Measurements from ENCODE around the gene LPAR1. TPM values are rescaled to one million over a fixed set of nuclear protein-coding genes. Genes with fewer than 3 reads are reported as not detected.
A peak's percentile ranks its signal among the peaks of the same experiment; 100 is the strongest.

Gene LPAR1
- total and polyA plus RNA-seq, 10 of the 15 experiments (the other 5 are each of a cell fraction or from before 2014, with no cell fraction given), result 3.3 to 12.9 (median 8.4) TPM

GRCh38 chr9:110887276-110887675, 151.0 kb downstream of the LPAR1 start:
- POLR2A ChIA-PET, result no interaction called here
- ATAC-seq (no peak), DNase-seq (ENCODE audit: low read depth, low spot score) (no peak), FAIRE-seq (no peak)
- in situ Hi-C loops (cut with MboI), result no loop called here
- WGBS (ENCODE audit: insufficient coverage, insufficient replicate concordance, low lambda C conversion rate, missing lambda C conversion rate), result 51% methylated on average over 3 of the region's 3 CpGs
- Histone ChIP-seq H3K4me3 (no peak overlapping the region), H4K20me1 (ENCODE audit: control insufficient read depth, insufficient read depth) (no peaks in the 10 kb centered on the region), H2AFZ (ENCODE audit: control insufficient read depth, low read depth, low read length) (no peak overlapping the region), H3K79me2 (ENCODE audit: control insufficient read depth, insufficient read depth, low read length) (no peaks in the 10 kb centered on the region), H3K4me2 (ENCODE audit: control insufficient read depth, insufficient read depth) (no peak overlapping the region), H3K4me1 (ENCODE audit: control insufficient read depth, insufficient read depth, low read length) (no peaks in the 10 kb centered on the region), H3K9ac (ENCODE audit: control insufficient read depth, insufficient read depth, low read length) (no peak overlapping the region), H3K36me3 (ENCODE audit: control insufficient read depth in 2 of 2, insufficient read depth in 2 of 2, low read length in 1 of 2) (no peaks in the 10 kb centered on the region), H3K27ac (ENCODE audit: control insufficient read depth, insufficient read depth) (no peak overlapping the region), H3K9me3 (replicated peaks; ENCODE audit: control insufficient read depth, insufficient read depth, low read length) (no peaks in the 10 kb centered on the region), H3K27me3 (replicated peaks in 1 of 2; ENCODE audit: control insufficient read depth in 2 of 2, insufficient read depth in 2 of 2, low read length in 1 of 2) (no peaks in the 10 kb centered on the region)
- no TSS peak for BruUV-seq (replicated peaks)
- intact Hi-C loops (cut with micrococcal nuclease; ENCODE audit: unreplicated experiment), result loop anchor here (10.0 kb wide), 1 partner anchor 258 kb away; no protein-coding TSS in a partner anchor
- RAD21 ChIA-PET (ENCODE audit: unreplicated experiment), result interaction anchor here (0.6 to 1.6 kb wide), 4 partner anchors 10 to 140 kb away, joined by 3 to 6 read pairs (median 4); no protein-coding TSS in a partner anchor
- SMC1A ChIA-PET (ENCODE audit: uncharacterized antibody, unreplicated experiment), result interaction anchor here (0.7 to 1.8 kb wide), 8 partner anchors 10 to 339 kb away, joined by 3 to 9 read pairs (median 3); no protein-coding TSS in a partner anchor
- TF ChIP-seq YBX1 (IDR thresholded peaks at IDR 0.05), result no peak
- no peak for TF ChIP-seq KDM1A (IDR thresholded peaks at IDR 0.05; ENCODE audit: borderline replicate concordance)
- no peak for TF ChIP-seq MEF2A (IDR thresholded peaks at IDR 0.05; ENCODE audit: insufficient read depth, low read depth, low read length)
- no peak for TF ChIP-seq SMARCA5 (IDR thresholded peaks at IDR 0.05)
- no peak for TF ChIP-seq ELK1 (IDR thresholded peaks at IDR 0.05; ENCODE audit: low read depth, low read length)
- TF ChIP-seq ZNF274 (IDR thresholded peaks at IDR 0.05; ENCODE audit: insufficient read depth, insufficient read length), result no peak
- TF ChIP-seq RFX5 (IDR thresholded peaks at IDR 0.05; ENCODE audit: low read depth, low read length), result no peak
- CTCF ChIA-PET, result no interaction called here

DNA sequence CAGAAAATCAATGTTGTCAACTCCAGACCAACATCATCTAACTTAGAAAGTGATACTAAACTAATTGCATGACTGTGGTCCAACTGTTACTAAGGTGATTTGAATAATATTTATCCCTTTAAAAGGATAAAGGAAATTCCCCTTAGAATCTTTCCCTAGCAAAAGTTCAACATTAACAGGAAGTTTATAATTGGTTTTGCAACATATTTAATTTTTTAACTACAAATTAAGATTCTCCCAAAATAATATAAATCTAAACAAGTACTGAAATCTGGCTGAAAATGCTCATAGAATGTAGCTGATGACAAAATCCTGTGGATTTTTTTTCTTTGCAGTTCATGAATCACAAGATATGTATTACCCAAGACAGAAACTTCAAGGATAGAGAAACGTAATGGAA, 151.4 kb downstream of the LPAR1 start:
- no peaks in the 10 kb centered on the region for H3K4me1 ChIP-seq (ENCODE audit: control insufficient read depth, insufficient read depth, low read length)
- H3K4me3 ChIP-seq, result no peak overlapping the region
- no peak overlapping the region for H3K27ac ChIP-seq (ENCODE audit: control insufficient read depth, insufficient read depth)
- CTCF ChIA-PET, result no interaction called here
- ATAC-seq (peak; percentile 75), FAIRE-seq (no peak), DNase-seq (ENCODE audit: low read depth, low spot score) (no peak)
- no peaks in the 10 kb centered on the region for H3K79me2 ChIP-seq (ENCODE audit: control insufficient read depth, insufficient read depth, low read length)
- RAD21 ChIA-PET (ENCODE audit: unreplicated experiment), result interaction anchor here (0.6 to 1.4 kb wide), 2 partner anchors 47 to 141 kb away, joined by 3 to 6 read pairs; no protein-coding TSS in a partner anchor
- no peaks in the 10 kb centered on the region for H3K36me3 ChIP-seq (ENCODE audit: control insufficient read depth in 2 of 2, insufficient read depth in 2 of 2, low read length in 1 of 2)
- in situ Hi-C loops (cut with MboI), result no loop called here
- POLR2A ChIA-PET, result no interaction called here
- intact Hi-C loops (cut with micrococcal nuclease; ENCODE audit: unreplicated experiment), result loop anchor here (10.0 kb wide), 1 partner anchor 258 kb away; no protein-coding TSS in a partner anchor
- H3K27me3 ChIP-seq (replicated peaks in 1 of 2; ENCODE audit: control insufficient read depth in 2 of 2, insufficient read depth in 2 of 2, low read length in 1 of 2), result no peaks in the 10 kb centered on the region
- SMC1A ChIA-PET (ENCODE audit: uncharacterized antibody, unreplicated experiment), result interaction anchor here (0.7 to 1.8 kb wide), 8 partner anchors 9 to 340 kb away, joined by 3 to 9 read pairs (median 3); no protein-coding TSS in a partner anchor
- H3K9ac ChIP-seq (ENCODE audit: control insufficient read depth, insufficient read depth, low read length), result no peak overlapping the region
- no peaks in the 10 kb centered on the region for H3K9me3 ChIP-seq (replicated peaks; ENCODE audit: control insufficient read depth, insufficient read depth, low read length)
- no peak overlapping the region for H2AFZ ChIP-seq (ENCODE audit: control insufficient read depth, low read depth, low read length)
- H3K4me2 ChIP-seq (ENCODE audit: control insufficient read depth, insufficient read depth), result no peak overlapping the region
- no peak for TF ChIP-seq SREBF2 (IDR thresholded peaks at IDR 0.05; ENCODE audit: low read length)
- peak; percentile 84 for TF ChIP-seq MTA2 (IDR thresholded peaks at IDR 0.05; ENCODE audit: low read depth)
- 0 out of 2 replicates have a peak, but pooled peaks have one; percentile 28 for TF ChIP-seq JUNB (IDR thresholded peaks at IDR 0.05)
- peak in 1 of 2 experiments; percentile 74; a peak in 2 of 4 replicates for TF ChIP-seq EP300 (IDR thresholded peaks at IDR 0.05; ENCODE audit: borderline replicate concordance in 1 of 2, control insufficient read depth in 1 of 2, low read depth in 2 of 2, low read length in 2 of 2)
- TF ChIP-seq ZNF622 (IDR thresholded peaks at IDR 0.05), result no peak
- peak; percentile 15; the same call in 1 of the 2 replicates for TF ChIP-seq ATF7 (IDR thresholded peaks at IDR 0.05; ENCODE audit: low read depth)
- TF ChIP-seq, protein P1, sequence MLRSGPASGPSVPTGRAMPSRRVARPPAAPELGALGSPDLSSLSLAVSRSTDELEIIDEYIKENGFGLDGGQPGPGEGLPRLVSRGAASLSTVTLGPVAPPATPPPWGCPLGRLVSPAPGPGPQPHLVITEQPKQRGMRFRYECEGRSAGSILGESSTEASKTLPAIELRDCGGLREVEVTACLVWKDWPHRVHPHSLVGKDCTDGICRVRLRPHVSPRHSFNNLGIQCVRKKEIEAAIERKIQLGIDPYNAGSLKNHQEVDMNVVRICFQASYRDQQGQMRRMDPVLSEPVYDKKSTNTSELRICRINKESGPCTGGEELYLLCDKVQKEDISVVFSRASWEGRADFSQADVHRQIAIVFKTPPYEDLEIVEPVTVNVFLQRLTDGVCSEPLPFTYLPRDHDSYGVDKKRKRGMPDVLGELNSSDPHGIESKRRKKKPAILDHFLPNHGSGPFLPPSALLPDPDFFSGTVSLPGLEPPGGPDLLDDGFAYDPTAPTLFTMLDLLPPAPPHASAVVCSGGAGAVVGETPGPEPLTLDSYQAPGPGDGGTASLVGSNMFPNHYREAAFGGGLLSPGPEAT (IDR thresholded peaks at IDR 0.05; ENCODE audit: low read depth), result peak; percentile 90
- TF ChIP-seq IKZF2 (IDR thresholded peaks at IDR 0.05), result peak; percentile 14 to 45; a peak in 2 of 4 replicates
- no peaks in the 10 kb centered on the region for H4K20me1 ChIP-seq (ENCODE audit: control insufficient read depth, insufficient read depth)
- BruUV-seq (replicated peaks), result no TSS peak
- 0% methylated on average over 1 of the region's 1 CpG for WGBS (ENCODE audit: insufficient coverage, insufficient replicate concordance, low lambda C conversion rate, missing lambda C conversion rate)

Data from GM12878 (cell line).